A673 (cell line): ENCODE results near the gene KRTAP5-6. TPM values are rescaled to one million over a fixed set of nuclear protein-coding genes. Genes with fewer than 3 reads are reported as not detected.

Experiments
- BruUV-seq: library from RNA; stranded (reverse); fragments of 400-500 nt; replicated peaks from 2 replicates; lab custom pipeline; 2021; lab: Mats Ljungman, UMichigan
- CTCF ChIA-PET: fragments of 300-600 bp; sonication (Branson Sonifier 250); formaldehyde crosslinking; loops from one replicate; lab custom pipeline; 2022; ENCODE audit warnings: antibody characterized with exemption; lab: Charles Lee
- POLR2A ChIA-PET: fragments of 300-600 bp; sonication (Branson Sonifier 250); formaldehyde crosslinking; loops from one replicate; lab custom pipeline; 2022; ENCODE audit warnings: antibody characterized with exemption; ENCODE audit not compliant: low non-redundant PET; lab: Charles Lee
- DNase-seq: peaks from one replicate; pipeline ENCODE4 v3.0.0-alpha.2; 2015; ENCODE audit warnings: low spot score
- H3K27ac ChIP-seq: fragments of 200-600 bp; sonication (generic); 2 replicates; pipeline ENCODE4 v1.5.1; 2016; ENCODE audit warnings: mixed run types, low read depth, mild to moderate bottlenecking, mixed read lengths, antibody characterized with exemption, low read length; ENCODE audit not compliant: poor library complexity, severe bottlenecking
- H3K27me3 ChIP-seq: fragments of 200-600 bp; sonication (generic); replicated peaks from 2 replicates; pipeline ENCODE4 v1.6.1; 2017; ENCODE audit warnings: mixed run types, low read depth, mild to moderate bottlenecking, mixed read lengths, antibody characterized with exemption, low read length; ENCODE audit not compliant: insufficient read depth, poor library complexity
- H3K36me3 ChIP-seq: fragments of 200-600 bp; sonication (generic); 2 replicates; pipeline ENCODE4 v1.6.1; 2016; ENCODE audit warnings: mixed run types, mild to moderate bottlenecking, mixed read lengths, antibody characterized with exemption, low read length; ENCODE audit not compliant: insufficient read depth, poor library complexity, severe bottlenecking
- H3K4me1 ChIP-seq: fragments of 200-600 bp; sonication (generic); 2 replicates; pipeline ENCODE4 v1.6.1; 2017; ENCODE audit warnings: mixed run types, mild to moderate bottlenecking, mixed read lengths, antibody characterized with exemption, low read length; ENCODE audit not compliant: insufficient read depth, poor library complexity, severe bottlenecking
- H3K4me3 ChIP-seq: fragments of 200-600 bp; sonication (generic); 2 replicates; pipeline ENCODE4 v1.5.1; 2016; ENCODE audit warnings: low read depth, mixed run types, mild to moderate bottlenecking, mixed read lengths, low read length; ENCODE audit not compliant: poor library complexity, severe bottlenecking
- H3K9me3 ChIP-seq: fragments of 200-600 bp; sonication (generic); 2 replicates; pipeline ENCODE4 v1.6.1; 2016; ENCODE audit warnings: mixed run types, low read depth, mild to moderate bottlenecking, mixed read lengths, antibody characterized with exemption, low read length; ENCODE audit not compliant: poor library complexity, severe bottlenecking
- EZH2 ChIP-seq: fragments of 200-600 bp; sonication (generic); IDR thresholded peaks from 2 replicates; pipeline ENCODE4 v1.6.1; 2017; ENCODE audit warnings: borderline replicate concordance, low read depth, mild to moderate bottlenecking, mixed read lengths, antibody characterized with exemption, low read length; ENCODE audit not compliant: poor library complexity, severe bottlenecking
- intact Hi-C: fragments of 100-400 bp; cut with micrococcal nuclease; formaldehyde crosslinking; loops from one replicate; pipeline ENCODE4 v1.10.0; 2022; ENCODE audit not compliant: unreplicated experiment
- total RNA-seq: library from RNA; stranded (reverse); gene quantifications from 2 replicates; pipeline ENCODE4 v1.2.3, GENCODE V29; 2021
- TF ChIP-seq, protein P1 (sequence below): fragments of 300-800, 200-600 bp; sonication (generic); conservative IDR thresholded peaks from 2 replicates; pipeline ENCODE4 v1.5.1; 2017; ENCODE audit warnings: low read depth, mild to moderate bottlenecking, antibody characterized with exemption, low read length, moderate library complexity, mixed read lengths

Gene KRTAP5-6
- total RNA-seq, 1 experiment from 2014 or later: not detected

DNA sequence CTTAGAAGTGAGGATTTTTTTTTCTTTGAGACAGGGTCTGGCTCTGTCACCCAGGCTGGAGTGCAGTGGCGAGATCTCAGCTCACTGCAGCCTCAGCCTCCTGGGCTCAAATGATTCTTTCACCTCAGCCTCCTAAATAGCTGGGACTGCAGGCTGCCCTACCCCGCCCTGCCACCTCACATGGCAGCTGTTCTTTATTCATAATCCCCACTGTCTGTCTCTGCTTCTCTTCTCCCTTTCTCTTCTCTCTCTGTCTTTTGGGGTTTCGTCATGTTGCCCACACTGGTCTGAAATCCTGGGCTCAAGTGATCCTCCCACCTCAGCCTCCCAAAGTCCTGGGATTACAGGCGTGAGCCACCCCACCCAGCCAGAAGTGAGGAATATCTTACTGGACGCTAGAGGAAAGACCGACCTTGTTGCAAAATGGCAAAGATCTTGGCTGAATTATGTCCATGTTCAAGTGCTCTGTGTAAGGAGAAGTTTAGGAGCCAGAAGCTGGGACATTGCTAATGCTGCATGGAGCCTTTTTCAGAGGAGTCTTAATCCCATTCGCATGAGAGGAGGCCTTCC lies 45.5 kb upstream of the KRTAP5-6 start:
- DNase-seq: no peak
- Histone ChIP-seq H3K4me3 (no peak overlapping the region), H3K27ac (no peak overlapping the region), H3K4me1 (no peaks in the 10 kb centered on the region), H3K9me3 (no peaks in the 10 kb centered on the region), H3K27me3 (no peaks in the 10 kb centered on the region), H3K36me3 (no peaks in the 10 kb centered on the region)
- intact Hi-C loops: no loop called here
- TF ChIP-seq, protein P1, sequence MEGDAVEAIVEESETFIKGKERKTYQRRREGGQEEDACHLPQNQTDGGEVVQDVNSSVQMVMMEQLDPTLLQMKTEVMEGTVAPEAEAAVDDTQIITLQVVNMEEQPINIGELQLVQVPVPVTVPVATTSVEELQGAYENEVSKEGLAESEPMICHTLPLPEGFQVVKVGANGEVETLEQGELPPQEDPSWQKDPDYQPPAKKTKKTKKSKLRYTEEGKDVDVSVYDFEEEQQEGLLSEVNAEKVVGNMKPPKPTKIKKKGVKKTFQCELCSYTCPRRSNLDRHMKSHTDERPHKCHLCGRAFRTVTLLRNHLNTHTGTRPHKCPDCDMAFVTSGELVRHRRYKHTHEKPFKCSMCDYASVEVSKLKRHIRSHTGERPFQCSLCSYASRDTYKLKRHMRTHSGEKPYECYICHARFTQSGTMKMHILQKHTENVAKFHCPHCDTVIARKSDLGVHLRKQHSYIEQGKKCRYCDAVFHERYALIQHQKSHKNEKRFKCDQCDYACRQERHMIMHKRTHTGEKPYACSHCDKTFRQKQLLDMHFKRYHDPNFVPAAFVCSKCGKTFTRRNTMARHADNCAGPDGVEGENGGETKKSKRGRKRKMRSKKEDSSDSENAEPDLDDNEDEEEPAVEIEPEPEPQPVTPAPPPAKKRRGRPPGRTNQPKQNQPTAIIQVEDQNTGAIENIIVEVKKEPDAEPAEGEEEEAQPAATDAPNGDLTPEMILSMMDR: no peak
- no peak for TF ChIP-seq EZH2
- CTCF ChIA-PET: no interaction called here
- BruUV-seq: no TSS peak
- POLR2A ChIA-PET: no interaction called here

DNA sequence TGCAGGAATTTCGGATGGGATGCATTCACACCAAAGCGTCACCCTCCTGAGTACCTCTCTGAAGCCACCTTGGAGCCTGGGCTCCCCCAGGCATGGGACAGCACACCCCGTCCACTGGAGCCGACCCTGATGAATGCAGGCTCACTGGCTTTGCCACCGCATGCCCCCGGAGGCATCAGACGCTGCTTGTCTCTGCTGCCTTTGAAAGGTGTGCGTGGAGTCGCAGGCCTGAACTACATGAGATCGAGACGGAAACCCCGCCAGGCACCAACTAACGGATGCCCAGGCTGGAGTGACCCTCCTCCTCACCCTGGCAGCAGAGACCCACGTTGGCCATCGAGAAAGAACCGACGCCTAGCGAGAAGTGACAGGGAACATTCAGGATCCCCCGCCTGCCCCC lies 45.0 kb upstream of the KRTAP5-6 start:
- no peaks in the 10 kb centered on the region for H3K9me3 ChIP-seq
- CTCF ChIA-PET: interaction anchor here (0.6 to 1.8 kb wide), 12 partner anchors 27 to 504 kb away, joined by 3 to 29 read pairs (median 5); partner anchors contain the start of gene SYT8
- POLR2A ChIA-PET: no interaction called here
- DNase-seq: no peak
- no peak overlapping the region for H3K27ac ChIP-seq
- H3K4me3 ChIP-seq: no peak overlapping the region
- TF ChIP-seq, protein P1: no peak
- TF ChIP-seq EZH2: no peak
- intact Hi-C loops: loop anchor here (1.0 to 2.0 kb wide), 2 partner anchors 181 to 499 kb away; no protein-coding TSS in a partner anchor
- BruUV-seq: no TSS peak
- no peaks in the 10 kb centered on the region for H3K4me1 ChIP-seq
- H3K36me3 ChIP-seq: no peaks in the 10 kb centered on the region
- no peaks in the 10 kb centered on the region for H3K27me3 ChIP-seq

DNA sequence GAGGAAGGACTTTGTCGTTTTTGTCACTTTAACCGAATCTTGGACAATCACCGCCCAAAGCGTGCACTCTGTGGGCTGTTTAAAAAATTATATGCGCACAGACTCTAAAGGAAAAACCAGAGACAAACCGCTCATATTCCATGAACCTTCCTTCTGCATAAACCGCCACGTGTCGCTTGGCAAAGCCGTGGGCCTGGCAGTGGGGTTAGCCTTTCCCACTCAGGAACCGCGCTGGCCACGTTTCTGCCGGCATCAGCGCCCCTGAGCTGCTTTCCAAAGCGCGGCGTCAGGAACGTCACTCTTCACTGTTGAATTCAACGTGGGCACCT lies 44.6 kb upstream of the KRTAP5-6 start:
- no peaks in the 10 kb centered on the region for H3K36me3 ChIP-seq
- ChIA-PET CTCF (interaction anchor here (0.6 to 1.8 kb wide), 14 partner anchors 27 to 504 kb away, joined by 3 to 29 read pairs (median 4); partner anchors contain the start of gene SYT8), POLR2A (no interaction called here)
- H3K27me3 ChIP-seq: no peaks in the 10 kb centered on the region
- no TSS peak for BruUV-seq
- no peak for TF ChIP-seq EZH2
- TF ChIP-seq, protein P1: no peak
- no peaks in the 10 kb centered on the region for H3K4me1 ChIP-seq
- intact Hi-C loops: loop anchor here (1.0 to 2.0 kb wide), 2 partner anchors 180 to 499 kb away; no protein-coding TSS in a partner anchor
- no peak overlapping the region for H3K27ac ChIP-seq
- no peak for DNase-seq
- no peaks in the 10 kb centered on the region for H3K9me3 ChIP-seq
- no peak overlapping the region for H3K4me3 ChIP-seq
